Measurements from ENCODE around the gene TRIM45.

Gene TRIM45

GRCh38 chr1:117079737-117080136 is 41.8 kb downstream of the TRIM45 start:
- no peaks in the 10 kb centered on the region for H3K4me1 ChIP-seq (ENCODE audit: control insufficient read depth, insufficient read depth, low read length)
- H3K9me3 ChIP-seq (ENCODE audit: control insufficient read depth, insufficient read depth, low read depth, low read length): no peaks in the 10 kb centered on the region
- H3K27ac ChIP-seq (ENCODE audit: low read depth, low read length): no peak overlapping the region
- H3K36me3 ChIP-seq (ENCODE audit: control insufficient read depth, insufficient read depth, low read length): peaks cover 94% of the 10 kb centered on the region
- H3K9ac ChIP-seq (ENCODE audit: low read length): no peak overlapping the region
- no peaks in the 10 kb centered on the region for H3K27me3 ChIP-seq (ENCODE audit: control insufficient read depth, insufficient read depth, low read length)
- H3K4me3 ChIP-seq (ENCODE audit: low read depth, low read length): no peak overlapping the region

- Histone ChIP-seq H3K36me3 (ENCODE audit: control insufficient read depth, insufficient read depth, low read length) (peaks cover 91% of the 10 kb centered on the region), H3K4me1 (ENCODE audit: control insufficient read depth, insufficient read depth, low read length) (no peaks in the 10 kb centered on the region), H3K9ac (ENCODE audit: low read length) (no peak overlapping the region), H3K27ac (ENCODE audit: low read depth, low read length) (no peak overlapping the region), H3K4me3 (ENCODE audit: low read depth, low read length) (no peak overlapping the region), H3K27me3 (ENCODE audit: control insufficient read depth, insufficient read depth, low read length) (no peaks in the 10 kb centered on the region), H3K9me3 (ENCODE audit: control insufficient read depth, insufficient read depth, low read depth, low read length) (no peaks in the 10 kb centered on the region)
Measured at GRCh38 chr1:117077267-117077666, 44.3 kb downstream of the TRIM45 start.

- Histone ChIP-seq H3K27me3 (ENCODE audit: control insufficient read depth, insufficient read depth, low read length) (no peaks in the 10 kb centered on the region), H3K4me1 (ENCODE audit: control insufficient read depth, insufficient read depth, low read length) (no peaks in the 10 kb centered on the region), H3K4me3 (ENCODE audit: low read depth, low read length) (no peak overlapping the region), H3K9ac (ENCODE audit: low read length) (no peak overlapping the region), H3K27ac (ENCODE audit: low read depth, low read length) (no peak overlapping the region), H3K9me3 (ENCODE audit: control insufficient read depth, insufficient read depth, low read depth, low read length) (no peaks in the 10 kb centered on the region), H3K36me3 (ENCODE audit: control insufficient read depth, insufficient read depth, low read length) (peaks cover 88% of the 10 kb centered on the region)
Measured at GRCh38 chr1:117076648-117077047, 44.9 kb downstream of the TRIM45 start.

GRCh38 chr1:117070124-117070523 is 51.4 kb downstream of the TRIM45 start:
- Histone ChIP-seq H3K9ac (ENCODE audit: low read length) (no peak overlapping the region), H3K4me1 (ENCODE audit: control insufficient read depth, insufficient read depth, low read length) (no peaks in the 10 kb centered on the region), H3K27ac (ENCODE audit: low read depth, low read length) (no peak overlapping the region), H3K36me3 (ENCODE audit: control insufficient read depth, insufficient read depth, low read length) (peaks cover 66% of the 10 kb centered on the region), H3K9me3 (ENCODE audit: control insufficient read depth, insufficient read depth, low read depth, low read length) (no peaks in the 10 kb centered on the region), H3K27me3 (ENCODE audit: control insufficient read depth, insufficient read depth, low read length) (no peaks in the 10 kb centered on the region), H3K4me3 (ENCODE audit: low read depth, low read length) (no peak overlapping the region)

- Histone ChIP-seq H3K36me3 (ENCODE audit: control insufficient read depth, insufficient read depth, low read length) (peaks cover 64% of the 10 kb centered on the region), H3K27ac (ENCODE audit: low read depth, low read length) (no peak overlapping the region)
Measured at GRCh38 chr1:117069220-117069844, 52.2 kb downstream of the TRIM45 start.

GRCh38 chr1:117068580-117068979 is 53.0 kb downstream of the TRIM45 start:
- no peak overlapping the region for H3K4me3 ChIP-seq (ENCODE audit: low read depth, low read length)
- no peak overlapping the region for H3K9ac ChIP-seq (ENCODE audit: low read length)
- no peaks in the 10 kb centered on the region for H3K4me1 ChIP-seq (ENCODE audit: control insufficient read depth, insufficient read depth, low read length)
- H3K27me3 ChIP-seq (ENCODE audit: control insufficient read depth, insufficient read depth, low read length): no peaks in the 10 kb centered on the region
- H3K27ac ChIP-seq (ENCODE audit: low read depth, low read length): no peak overlapping the region
- H3K36me3 ChIP-seq (ENCODE audit: control insufficient read depth, insufficient read depth, low read length): peaks cover 61% of the 10 kb centered on the region
- no peaks in the 10 kb centered on the region for H3K9me3 ChIP-seq (ENCODE audit: control insufficient read depth, insufficient read depth, low read depth, low read length)

More at GRCh38 chr1:117069220-117069844, 52.2 kb downstream of the TRIM45 start:
- Histone ChIP-seq H3K4me1 (ENCODE audit: control insufficient read depth, insufficient read depth, low read length) (no peaks in the 10 kb centered on the region), H3K9ac (ENCODE audit: low read length) (no peak overlapping the region), H3K27me3 (ENCODE audit: control insufficient read depth, insufficient read depth, low read length) (no peaks in the 10 kb centered on the region), H3K4me3 (ENCODE audit: low read depth, low read length) (no peak overlapping the region), H3K9me3 (ENCODE audit: control insufficient read depth, insufficient read depth, low read depth, low read length) (no peaks in the 10 kb centered on the region)

GRCh38 chr1:117067533-117068370 is 53.8 kb downstream of the TRIM45 start:
- H3K4me3 ChIP-seq (ENCODE audit: low read depth, low read length): no peak overlapping the region
- no peaks in the 10 kb centered on the region for H3K9me3 ChIP-seq (ENCODE audit: control insufficient read depth, insufficient read depth, low read depth, low read length)
- H3K27ac ChIP-seq (ENCODE audit: low read depth, low read length): no peak overlapping the region
- no peaks in the 10 kb centered on the region for H3K4me1 ChIP-seq (ENCODE audit: control insufficient read depth, insufficient read depth, low read length)
- H3K36me3 ChIP-seq (ENCODE audit: control insufficient read depth, insufficient read depth, low read length): peaks cover 66% of the 10 kb centered on the region
- H3K27me3 ChIP-seq (ENCODE audit: control insufficient read depth, insufficient read depth, low read length): no peaks in the 10 kb centered on the region
- no peak overlapping the region for H3K9ac ChIP-seq (ENCODE audit: low read length)

GRCh38 chr1:117066367-117066766 is 55.2 kb downstream of the TRIM45 start:
- H3K4me1 ChIP-seq (ENCODE audit: control insufficient read depth, insufficient read depth, low read length): peaks cover under 1% of the 10 kb centered on the region; the same call in 1 of the 2 replicates
- no peak overlapping the region for H3K27ac ChIP-seq (ENCODE audit: low read depth, low read length)
- H3K9ac ChIP-seq (ENCODE audit: low read length): no peak overlapping the region
- H3K27me3 ChIP-seq (ENCODE audit: control insufficient read depth, insufficient read depth, low read length): no peaks in the 10 kb centered on the region
- no peak overlapping the region for H3K4me3 ChIP-seq (ENCODE audit: low read depth, low read length)
- no peaks in the 10 kb centered on the region for H3K9me3 ChIP-seq (ENCODE audit: control insufficient read depth, insufficient read depth, low read depth, low read length)
- H3K36me3 ChIP-seq (ENCODE audit: control insufficient read depth, insufficient read depth, low read length): peaks cover 67% of the 10 kb centered on the region

GRCh38 chr1:117061986-117062415 is 59.5 kb downstream of the TRIM45 start:
- no peak overlapping the region for H3K27ac ChIP-seq (ENCODE audit: low read depth, low read length)

More at GRCh38 chr1:117061986-117062415, 59.5 kb downstream of the TRIM45 start:
- Histone ChIP-seq H3K4me1 (ENCODE audit: control insufficient read depth, insufficient read depth, low read length) (peaks cover 8% of the 10 kb centered on the region), H3K4me3 (ENCODE audit: low read depth, low read length) (no peak overlapping the region), H3K27me3 (ENCODE audit: control insufficient read depth, insufficient read depth, low read length) (no peaks in the 10 kb centered on the region), H3K9me3 (ENCODE audit: control insufficient read depth, insufficient read depth, low read depth, low read length) (no peaks in the 10 kb centered on the region), H3K36me3 (ENCODE audit: control insufficient read depth, insufficient read depth, low read length) (peaks cover 40% of the 10 kb centered on the region), H3K9ac (ENCODE audit: low read length) (no peak overlapping the region)

Data from HUES6 (cell line).